DND-41 (cell line): ENCODE measurements around the gene TARP.
"Not testable (repeated sequence)": the region's sequence is repeated elsewhere in the genome, so short reads cannot be mapped to it uniquely, and the experiment has no call there.

ENCODE experiments used
- EZH2 ChIP-seq: IDR thresholded peaks from 3 replicates; pipeline ENCODE4 v1.6.1; 2012; ENCODE audit warnings: borderline replicate concordance, low read depth, mild to moderate bottlenecking, moderate library complexity, low read length, inconsistent platforms; ENCODE audit not compliant: severe bottlenecking
- TF ChIP-seq, protein P1 (sequence below): IDR thresholded peaks from 2 replicates; pipeline ENCODE4 v1.5.1; 2012; ENCODE audit warnings: borderline replicate concordance, low read length, moderate library complexity, mild to moderate bottlenecking; ENCODE audit not compliant: poor library complexity, severe bottlenecking; ENCODE audit errors: extremely low read depth

- TF ChIP-seq, protein P1, sequence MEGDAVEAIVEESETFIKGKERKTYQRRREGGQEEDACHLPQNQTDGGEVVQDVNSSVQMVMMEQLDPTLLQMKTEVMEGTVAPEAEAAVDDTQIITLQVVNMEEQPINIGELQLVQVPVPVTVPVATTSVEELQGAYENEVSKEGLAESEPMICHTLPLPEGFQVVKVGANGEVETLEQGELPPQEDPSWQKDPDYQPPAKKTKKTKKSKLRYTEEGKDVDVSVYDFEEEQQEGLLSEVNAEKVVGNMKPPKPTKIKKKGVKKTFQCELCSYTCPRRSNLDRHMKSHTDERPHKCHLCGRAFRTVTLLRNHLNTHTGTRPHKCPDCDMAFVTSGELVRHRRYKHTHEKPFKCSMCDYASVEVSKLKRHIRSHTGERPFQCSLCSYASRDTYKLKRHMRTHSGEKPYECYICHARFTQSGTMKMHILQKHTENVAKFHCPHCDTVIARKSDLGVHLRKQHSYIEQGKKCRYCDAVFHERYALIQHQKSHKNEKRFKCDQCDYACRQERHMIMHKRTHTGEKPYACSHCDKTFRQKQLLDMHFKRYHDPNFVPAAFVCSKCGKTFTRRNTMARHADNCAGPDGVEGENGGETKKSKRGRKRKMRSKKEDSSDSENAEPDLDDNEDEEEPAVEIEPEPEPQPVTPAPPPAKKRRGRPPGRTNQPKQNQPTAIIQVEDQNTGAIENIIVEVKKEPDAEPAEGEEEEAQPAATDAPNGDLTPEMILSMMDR, result not testable (repeated sequence)
- TF ChIP-seq EZH2, result not testable (repeated sequence)
These were observed 10.2 kb downstream of the TARP start for GRCh38 chr7:38263274-38263673.
